Osteocyte (in vitro differentiated cells): ENCODE measurements around the gene TOE1. TPM values are rescaled to one million over a fixed set of nuclear protein-coding genes. Genes with fewer than 3 reads are reported as not detected.
A peak's percentile ranks its signal among the peaks of the same experiment; 100 is the strongest.

Experiments
- DNase-seq: peaks from one replicate; pipeline ENCODE4 v3.0.0; 2021; ENCODE audit warnings: mixed read lengths; ENCODE audit not compliant: unreplicated experiment; ENCODE audit errors: extremely low spot score
- H3K27ac Mint-ChIP-seq: one replicate; pipeline ENCODE4 v1.8.0; 2021; ENCODE audit warnings: mild to moderate bottlenecking, mixed read lengths; ENCODE audit not compliant: unreplicated experiment
- H3K27me3 Mint-ChIP-seq: one replicate; pipeline ENCODE4 v1.8.0; 2021; ENCODE audit warnings: mixed read lengths; ENCODE audit not compliant: unreplicated experiment
- H3K36me3 Mint-ChIP-seq: one replicate; pipeline ENCODE4 v1.8.0; 2021; ENCODE audit warnings: mixed read lengths; ENCODE audit not compliant: unreplicated experiment
- H3K4me1 Mint-ChIP-seq: one replicate; pipeline ENCODE4 v1.8.0; 2021; ENCODE audit warnings: mixed read lengths; ENCODE audit not compliant: unreplicated experiment
- H3K4me3 Mint-ChIP-seq: one replicate; pipeline ENCODE4 v1.8.0; 2021; ENCODE audit warnings: mild to moderate bottlenecking, moderate library complexity, mixed read lengths; ENCODE audit not compliant: unreplicated experiment
- H3K9me3 Mint-ChIP-seq: one replicate; pipeline ENCODE4 v1.8.0; 2021; ENCODE audit warnings: mixed read lengths; ENCODE audit not compliant: unreplicated experiment
- total RNA-seq: library from RNA; stranded (reverse); gene quantifications from 2 replicates; pipeline ENCODE4 v1.2.1, GENCODE V29; 2021
- TF ChIP-seq, protein P1 (sequence below): fragments of 200-600 bp; sonication (generic); IDR thresholded peaks from 2 replicates; pipeline ENCODE4 v1.5.0; 2021; ENCODE audit warnings: antibody characterized with exemption, mild to moderate bottlenecking, moderate library complexity

TOE1 gene
- total RNA-seq, 1 donor from 2014 or later: 8.5 TPM

DNA sequence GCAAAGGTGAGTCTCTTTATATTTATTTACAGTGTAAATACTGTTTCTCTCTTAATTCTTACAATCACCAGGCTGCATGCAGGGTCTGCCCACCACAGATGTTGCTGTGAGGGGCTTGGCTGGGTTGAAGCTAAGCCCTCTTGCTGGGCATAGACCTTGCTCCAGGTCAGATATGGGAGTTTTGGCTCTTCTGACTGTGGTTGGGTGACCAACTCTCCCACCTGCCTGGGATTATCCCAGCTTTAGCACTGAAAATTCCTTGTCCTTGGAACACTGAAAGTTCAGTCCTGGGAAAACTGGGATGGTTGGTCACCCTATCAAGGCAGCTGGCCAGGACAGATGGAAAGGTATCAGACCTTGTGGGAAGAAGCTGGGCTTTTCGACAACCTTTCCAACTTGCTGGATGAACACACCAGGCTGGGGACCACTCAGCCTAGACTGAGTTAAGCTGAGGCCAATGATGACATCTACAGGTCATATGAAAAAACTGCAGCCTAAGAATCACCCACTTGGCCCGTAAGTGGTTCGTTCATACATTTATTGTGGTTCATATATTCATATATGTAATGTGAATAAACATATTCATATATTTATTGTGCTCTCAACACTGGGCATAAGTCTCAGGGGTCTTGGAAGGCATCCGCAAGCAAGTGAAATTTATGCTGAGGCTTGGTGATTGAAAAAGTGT, 39.8 kb upstream of the TOE1 start:
- TF ChIP-seq, protein P1, sequence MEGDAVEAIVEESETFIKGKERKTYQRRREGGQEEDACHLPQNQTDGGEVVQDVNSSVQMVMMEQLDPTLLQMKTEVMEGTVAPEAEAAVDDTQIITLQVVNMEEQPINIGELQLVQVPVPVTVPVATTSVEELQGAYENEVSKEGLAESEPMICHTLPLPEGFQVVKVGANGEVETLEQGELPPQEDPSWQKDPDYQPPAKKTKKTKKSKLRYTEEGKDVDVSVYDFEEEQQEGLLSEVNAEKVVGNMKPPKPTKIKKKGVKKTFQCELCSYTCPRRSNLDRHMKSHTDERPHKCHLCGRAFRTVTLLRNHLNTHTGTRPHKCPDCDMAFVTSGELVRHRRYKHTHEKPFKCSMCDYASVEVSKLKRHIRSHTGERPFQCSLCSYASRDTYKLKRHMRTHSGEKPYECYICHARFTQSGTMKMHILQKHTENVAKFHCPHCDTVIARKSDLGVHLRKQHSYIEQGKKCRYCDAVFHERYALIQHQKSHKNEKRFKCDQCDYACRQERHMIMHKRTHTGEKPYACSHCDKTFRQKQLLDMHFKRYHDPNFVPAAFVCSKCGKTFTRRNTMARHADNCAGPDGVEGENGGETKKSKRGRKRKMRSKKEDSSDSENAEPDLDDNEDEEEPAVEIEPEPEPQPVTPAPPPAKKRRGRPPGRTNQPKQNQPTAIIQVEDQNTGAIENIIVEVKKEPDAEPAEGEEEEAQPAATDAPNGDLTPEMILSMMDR: peak; percentile 86
- H3K9me3 Mint-ChIP-seq: no peaks in the 10 kb centered on the region
- no peak overlapping the region for H3K4me3 Mint-ChIP-seq
- no peaks in the 10 kb centered on the region for H3K36me3 Mint-ChIP-seq
- H3K4me1 Mint-ChIP-seq: peaks cover 13% of the 10 kb centered on the region
- no peaks in the 10 kb centered on the region for H3K27me3 Mint-ChIP-seq
- no peak overlapping the region for H3K27ac Mint-ChIP-seq
- DNase-seq: peak; percentile 76

DNA sequence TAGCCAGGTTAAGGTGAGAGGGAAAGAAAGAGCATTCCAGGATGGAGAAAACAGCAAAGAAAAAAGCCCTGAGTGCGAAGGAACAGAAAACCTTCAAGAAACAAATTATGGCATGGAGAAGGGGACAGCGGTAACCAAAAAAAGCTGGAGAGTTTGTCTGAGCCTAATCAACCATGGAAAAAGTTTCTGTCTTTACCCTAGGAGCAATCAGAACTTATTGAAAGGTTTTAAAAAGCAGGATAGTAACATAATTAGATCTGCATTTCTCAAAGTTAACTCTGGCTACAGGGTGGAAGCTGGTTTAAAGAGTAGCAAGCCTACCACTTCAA, 39.3 kb upstream of the TOE1 start:
- H3K27me3 Mint-ChIP-seq: no peaks in the 10 kb centered on the region
- no peak overlapping the region for H3K4me3 Mint-ChIP-seq
- H3K4me1 Mint-ChIP-seq: peaks cover 13% of the 10 kb centered on the region
- no peaks in the 10 kb centered on the region for H3K36me3 Mint-ChIP-seq
- H3K27ac Mint-ChIP-seq: no peak overlapping the region
- TF ChIP-seq, protein P1: no peak
- H3K9me3 Mint-ChIP-seq: no peaks in the 10 kb centered on the region
- peak; percentile 23 for DNase-seq

DNA sequence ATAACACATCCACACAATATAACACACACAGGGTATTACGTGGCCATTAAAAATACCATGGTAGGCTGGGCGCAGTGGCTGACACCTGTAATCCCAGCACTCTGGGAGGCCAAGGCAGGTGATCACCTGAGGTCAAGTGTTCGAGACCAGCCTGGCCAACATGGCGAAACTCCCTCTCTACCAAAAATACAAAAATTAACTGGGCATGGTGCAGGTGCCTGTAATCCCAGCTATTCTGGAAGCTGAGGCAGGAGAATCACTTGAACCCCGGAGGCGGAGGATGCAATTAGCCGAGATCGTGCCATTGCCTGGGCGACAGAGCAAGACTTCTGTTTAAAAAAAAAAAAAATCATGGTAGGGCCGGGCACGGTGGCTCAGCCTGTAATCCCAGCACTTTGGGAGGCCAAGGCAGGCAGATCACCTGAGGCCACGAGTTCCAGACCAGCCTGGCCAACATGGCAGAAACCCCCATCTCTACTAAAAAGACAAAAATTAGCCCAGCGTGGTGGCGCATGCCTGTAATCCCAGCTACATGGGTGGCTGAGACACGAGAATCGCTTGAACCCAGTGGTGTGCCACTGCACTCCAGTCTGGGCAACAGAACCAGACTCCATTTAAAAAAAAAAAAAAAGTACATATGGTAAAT, 37.3 kb upstream of the TOE1 start:
- Mint-ChIP-seq H3K36me3 (no peaks in the 10 kb centered on the region), H3K27me3 (no peaks in the 10 kb centered on the region), H3K4me3 (peak overlapping the region; percentile 92), H3K4me1 (peaks cover 13% of the 10 kb centered on the region), H3K9me3 (no peaks in the 10 kb centered on the region), H3K27ac (peak overlapping the region; percentile 71)
- DNase-seq: peak; percentile 69
- TF ChIP-seq, protein P1: no peak

DNA sequence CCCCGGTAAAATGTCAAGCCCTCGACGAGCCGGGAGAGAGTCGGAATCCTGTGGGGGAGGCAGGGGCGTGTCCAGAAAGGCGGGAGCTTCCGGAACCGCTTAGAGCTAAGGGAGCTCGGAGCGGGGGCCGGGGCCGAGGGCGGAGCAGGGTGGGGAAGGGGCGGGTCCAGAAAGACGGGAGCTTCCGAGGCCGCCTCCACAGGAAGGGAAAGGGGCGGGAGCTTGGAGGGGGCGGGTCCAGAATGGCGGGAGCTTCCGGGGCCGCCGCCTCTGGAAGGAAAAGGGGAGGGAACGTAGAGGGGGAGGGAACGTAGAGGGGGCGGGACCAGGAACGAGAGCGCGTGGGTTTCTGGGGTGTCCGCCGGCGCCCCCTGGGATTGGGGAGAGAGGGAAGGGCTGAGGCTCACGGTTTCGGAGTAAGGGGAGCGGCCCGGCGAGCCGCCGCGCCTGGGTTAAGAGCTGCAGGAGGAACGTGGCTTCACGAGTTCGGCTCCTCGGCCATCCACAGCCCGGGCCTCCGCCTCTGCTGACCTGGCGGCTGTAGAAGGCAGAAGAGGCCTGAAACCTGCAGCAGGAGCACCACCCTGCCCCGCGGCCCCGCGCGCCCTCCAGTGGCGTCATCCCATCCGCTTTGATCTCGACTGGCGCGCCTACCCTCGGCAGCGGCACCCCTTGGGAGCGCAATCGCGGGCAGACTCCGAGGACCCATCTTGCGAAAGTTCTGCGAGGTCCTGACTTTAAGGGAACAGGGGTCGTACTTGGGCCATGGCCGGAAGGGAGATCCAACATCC, 36.3 kb upstream of the TOE1 start:
- Mint-ChIP-seq H3K36me3 (no peaks in the 10 kb centered on the region), H3K4me1 (peaks cover 13% of the 10 kb centered on the region), H3K9me3 (no peaks in the 10 kb centered on the region), H3K27ac (peak overlapping the region; percentile 96), H3K4me3 (peak overlapping the region; percentile 92), H3K27me3 (no peaks in the 10 kb centered on the region)
- peak; percentile 98 for DNase-seq
- TF ChIP-seq, protein P1: peak; percentile 56
